HG02840 (cell line): Measurements from ENCODE around the gene UFD1.
"Not testable (repeated sequence)": the region's sequence is repeated elsewhere in the genome, so short reads cannot be mapped to it uniquely, and the experiment has no call there.

ENCODE experiments used
- ATAC-seq: cut with Tn5 transposase; IDR thresholded peaks from one replicate; pipeline ENCODE4 v1.9.1; 2021; ENCODE audit warnings: mild to moderate bottlenecking, moderate library complexity, moderate number of reproducible peaks; ENCODE audit not compliant: unreplicated experiment, low FRiP score

UFD1 gene

DNA sequence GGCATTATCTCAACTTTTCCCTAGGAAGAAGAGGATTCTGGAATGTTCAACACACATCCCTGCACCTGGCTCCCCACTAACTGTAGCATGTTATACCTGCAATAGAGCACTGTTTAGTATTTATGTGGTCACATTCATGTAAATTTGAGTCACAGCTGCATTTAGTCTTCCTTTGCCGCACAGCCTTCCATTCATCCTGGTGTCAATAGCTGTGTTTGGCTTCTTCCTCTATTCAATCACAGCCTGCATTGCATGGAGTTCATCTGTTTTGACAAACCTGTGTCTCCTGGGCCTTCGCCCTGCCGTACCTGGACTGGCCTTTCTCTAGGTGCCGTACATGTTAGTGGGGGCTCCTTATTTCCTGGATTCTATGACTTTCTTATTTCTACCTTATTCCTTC is 27.4 kb downstream of the UFD1 start:
- ATAC-seq, result no peak

DNA sequence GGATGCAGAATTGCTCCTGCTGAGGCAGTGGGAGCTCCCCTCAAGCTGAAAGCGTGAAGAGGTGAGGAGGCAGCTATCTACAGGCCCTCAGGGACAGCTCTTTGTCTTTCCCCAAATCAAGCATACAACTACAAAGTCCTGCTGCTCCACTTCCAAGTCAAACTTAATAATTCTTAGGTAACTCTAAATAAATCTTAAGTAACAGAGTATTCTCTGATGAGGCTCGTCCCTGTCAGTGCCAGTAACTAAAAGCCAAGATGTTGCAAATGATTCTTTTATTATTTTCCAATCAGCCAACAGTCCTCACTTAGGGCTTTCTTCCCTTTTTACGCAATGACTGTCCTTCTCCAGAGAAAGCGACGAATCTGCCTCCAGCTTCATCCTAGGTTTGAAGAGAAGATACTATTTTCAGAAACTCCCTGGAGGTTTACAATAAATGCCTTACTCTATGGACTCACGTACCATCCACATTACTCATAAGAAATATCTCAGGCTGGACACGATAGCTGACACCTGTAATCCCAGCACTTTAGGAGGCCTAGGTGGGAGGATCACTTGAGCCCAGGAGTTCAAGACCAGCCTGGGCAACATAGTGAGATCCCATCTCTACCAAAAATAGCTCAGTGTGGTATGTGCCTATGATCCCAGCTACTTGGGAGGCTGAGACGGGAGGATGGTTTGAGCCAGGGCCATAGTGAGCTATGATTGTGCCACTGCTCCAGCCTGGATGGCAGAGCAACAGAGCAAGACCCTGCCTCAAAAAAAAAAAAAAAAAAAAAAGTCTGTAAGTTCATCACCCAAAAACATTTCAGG is 28.4 kb downstream of the UFD1 start:
- ATAC-seq, result no peak

- ATAC-seq, result no peak
Measured at GRCh38 chr22:19449422-19449767, 29.6 kb downstream of the UFD1 start.

GRCh38 chr22:19448739-19449421 is 30.1 kb downstream of the UFD1 start:
- ATAC-seq, result no peak

DNA sequence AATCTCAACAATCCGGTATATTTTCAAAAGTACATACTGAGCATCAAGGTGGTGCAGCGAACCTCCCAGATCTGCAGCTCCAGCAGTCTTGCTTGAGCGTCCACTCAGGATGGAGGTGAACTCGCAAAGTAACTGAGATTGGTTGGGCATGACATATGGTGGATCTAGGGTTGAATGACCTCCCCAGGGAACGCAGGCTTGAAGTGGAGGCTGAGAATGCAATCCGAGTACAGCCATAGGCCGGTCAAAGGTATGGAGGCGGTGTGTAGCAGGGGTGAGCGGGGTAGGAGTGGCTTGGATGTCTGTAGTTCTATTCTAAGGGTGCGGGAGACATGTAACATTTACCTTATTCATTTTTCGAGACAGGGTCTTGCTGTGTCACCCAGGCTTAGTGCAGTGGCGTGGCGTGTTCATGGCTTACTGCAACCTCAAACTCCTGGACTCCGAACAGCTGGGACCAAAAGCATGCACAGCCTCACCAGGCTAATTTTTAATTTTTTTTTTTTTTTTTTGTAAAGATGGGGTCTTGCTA is 30.9 kb downstream of the UFD1 start:
- peak; percentile 20 for ATAC-seq

DNA sequence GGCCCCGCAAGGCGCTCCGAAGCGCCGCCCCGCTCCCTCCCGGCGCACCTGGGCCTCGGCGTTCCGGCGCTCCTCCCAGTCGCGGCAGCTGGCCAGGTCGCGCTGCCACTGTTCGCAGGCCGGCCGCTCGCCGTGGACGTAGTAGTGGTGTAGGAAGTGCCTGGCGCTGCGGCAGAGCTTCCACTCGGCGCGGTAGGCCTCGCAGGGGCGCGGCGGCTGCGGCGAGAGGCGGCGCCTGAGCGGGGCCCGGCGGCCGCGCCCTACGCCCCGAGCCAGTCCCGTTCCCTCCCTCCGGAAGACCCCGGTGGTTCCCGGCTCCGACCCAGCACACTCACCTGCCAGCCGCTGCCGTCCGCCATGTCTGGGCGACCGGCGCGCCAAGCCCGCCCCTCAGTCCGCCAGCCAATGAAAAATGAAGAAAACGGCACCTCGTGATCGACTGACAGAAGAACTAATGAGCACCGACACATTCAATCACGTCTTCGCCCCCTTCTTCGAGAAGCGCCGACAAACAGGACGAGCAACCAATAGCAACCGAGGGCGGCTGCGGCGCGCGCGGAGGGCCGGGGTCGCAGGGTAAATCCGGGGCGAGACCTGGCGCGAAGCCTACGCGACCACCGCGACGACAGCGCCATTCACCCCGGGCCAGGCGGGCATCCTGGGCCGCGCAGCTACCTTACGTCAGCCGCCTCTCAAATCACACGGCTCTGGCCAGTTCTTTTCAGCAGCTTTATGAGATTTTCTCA is 31.5 kb downstream of the UFD1 start, which contains the start of gene C22orf39:
Gene C22orf39, minus strand, starts transcription at position 382 of the 746 bp plus-strand sequence. Its CDS starts 23 bp downstream, at position 359.
- peak; percentile 82 for ATAC-seq

DNA sequence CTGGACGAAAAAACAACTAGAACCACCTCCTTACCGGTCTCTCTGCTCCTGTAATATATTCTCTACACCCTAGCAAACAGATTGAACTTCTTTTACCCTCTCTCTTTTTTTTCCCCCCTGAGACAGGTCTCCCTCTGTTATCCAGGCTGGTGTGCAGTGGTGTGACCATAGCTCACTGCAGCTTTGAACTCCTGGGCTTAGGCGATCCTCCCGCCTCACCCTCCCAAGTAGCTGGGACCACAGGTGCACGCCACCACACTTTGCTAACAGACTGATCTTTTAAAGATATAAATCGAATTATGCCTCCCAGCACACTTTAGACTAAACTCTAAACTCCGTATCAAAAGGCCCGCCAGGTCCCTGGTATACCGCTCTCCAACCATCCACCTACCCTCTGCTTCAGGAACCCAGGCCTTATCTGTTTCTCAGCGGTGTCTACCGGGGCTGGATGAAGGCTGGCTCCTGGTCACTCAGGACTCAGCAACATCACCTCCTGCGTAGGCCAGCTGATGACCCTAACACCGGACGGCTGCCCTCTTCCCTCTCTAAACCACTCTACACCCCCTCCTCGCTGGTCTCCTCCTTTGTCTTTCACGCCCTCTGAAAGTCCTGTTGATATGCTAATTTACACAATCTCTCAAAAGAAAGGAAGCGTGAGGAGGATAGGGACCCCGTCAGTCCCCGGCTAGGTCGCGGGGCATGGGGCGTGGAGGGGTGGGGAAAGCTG is 32.2 kb downstream of the UFD1 start:
- peak; percentile 5 for ATAC-seq

DNA sequence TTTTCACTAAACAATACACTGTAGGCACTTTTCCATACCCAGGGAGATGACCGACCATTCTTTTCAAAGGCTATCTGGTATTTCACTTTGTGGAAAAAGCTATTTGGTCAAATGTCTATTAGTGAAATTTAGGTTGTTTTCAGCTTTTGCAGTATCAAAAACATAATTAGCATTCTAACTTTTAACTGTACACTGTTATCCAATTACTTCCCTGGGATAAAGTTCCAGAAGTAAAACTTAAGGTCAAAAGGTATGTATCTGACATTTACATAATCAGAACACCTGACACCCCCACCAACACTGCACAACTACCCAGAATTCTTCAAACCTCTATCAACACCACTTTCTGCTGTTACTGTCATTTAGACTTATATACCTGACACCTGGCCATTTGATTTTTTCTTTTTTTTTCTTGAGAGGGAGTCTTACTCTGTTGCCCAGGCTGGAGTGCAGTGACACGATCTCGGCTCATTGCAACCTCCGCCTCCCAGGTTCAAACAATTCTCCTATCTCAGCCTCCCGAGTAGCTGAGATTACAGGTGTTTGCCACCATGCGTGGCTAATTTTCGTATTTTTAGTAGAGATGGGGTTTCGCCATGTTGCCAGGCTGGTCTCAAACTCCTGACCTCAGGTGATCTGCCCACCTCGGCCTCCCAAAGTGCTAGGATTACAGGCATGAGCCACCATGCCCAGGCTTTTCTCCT is 33.6 kb downstream of the UFD1 start:
- ATAC-seq, result not testable (repeated sequence)

DNA sequence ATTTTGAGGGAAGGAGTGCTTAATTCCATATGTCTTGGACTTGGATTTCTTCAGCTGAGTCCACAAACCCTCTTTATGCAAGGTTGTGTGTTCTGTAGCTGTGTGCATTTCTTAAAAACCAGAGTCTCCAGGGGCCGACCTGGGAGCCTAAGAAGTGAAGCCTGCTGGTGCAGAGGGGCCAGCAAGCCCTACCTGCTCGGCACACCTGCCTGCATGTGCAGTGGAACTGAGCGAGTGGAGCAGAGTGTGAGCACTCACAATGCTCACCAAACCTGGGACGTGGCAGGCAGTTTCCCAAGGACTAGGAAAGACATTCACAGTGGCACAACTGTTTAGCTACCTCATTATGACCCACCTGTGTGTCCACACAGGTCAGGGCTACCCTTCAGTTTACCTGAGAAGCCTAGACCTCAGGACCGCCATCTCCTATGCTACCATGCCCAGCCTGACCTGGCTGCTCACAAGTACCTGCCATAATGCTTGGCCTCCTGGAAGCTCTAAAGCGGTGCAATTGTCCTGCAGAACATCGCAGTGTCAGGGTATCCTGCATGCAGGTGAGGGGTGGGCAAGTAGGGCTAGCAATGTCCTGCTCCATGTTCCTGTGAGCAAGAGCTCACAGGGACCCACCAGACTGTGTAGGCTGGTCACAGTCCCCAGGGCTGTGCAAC is 35.3 kb downstream of the UFD1 start:
- ATAC-seq, result no peak

GRCh38 chr22:19442166-19442565 is 36.8 kb downstream of the UFD1 start:
- ATAC-seq, result no peak

GRCh38 chr22:19440411-19441195 is 38.4 kb downstream of the UFD1 start:
- no peak for ATAC-seq

- ATAC-seq, result no peak
Measured at GRCh38 chr22:19438298-19438697, 40.7 kb downstream of the UFD1 start.

- not testable (repeated sequence) for ATAC-seq
Measured at GRCh38 chr22:19436444-19437161, 42.4 kb downstream of the UFD1 start.

GRCh38 chr22:19434829-19435580 is 44.0 kb downstream of the UFD1 start:
- ATAC-seq, result no peak

GRCh38 chr22:19434401-19434800 is 44.6 kb downstream of the UFD1 start:
- no peak for ATAC-seq

- peak; percentile 79 for ATAC-seq
Measured at GRCh38 chr22:19432133-19432851, 46.7 kb downstream of the UFD1 start, which contains the start of gene MRPL40. Gene MRPL40, plus strand, starts transcription at chr22:19432545. Its CDS starts 10 bp downstream, at chr22:19432555.
